ENCODE data around the gene SULT1A1.
"Not testable (repeated sequence)": the region's sequence is repeated elsewhere in the genome, so short reads cannot be mapped to it uniquely, and the experiment has no call there.

The SULT1A1 gene

GRCh38 chr16:28580726-28581315 lies 29.0 kb downstream of the SULT1A1 start:
- TF ChIP-seq POLR2A (IDR thresholded peaks at IDR 0.05; ENCODE audit: low read depth, low read length) = no peak
- FAIRE-seq = no peak
- no peak for DNase-seq (ENCODE audit: insufficient read length, low spot score)

DNA sequence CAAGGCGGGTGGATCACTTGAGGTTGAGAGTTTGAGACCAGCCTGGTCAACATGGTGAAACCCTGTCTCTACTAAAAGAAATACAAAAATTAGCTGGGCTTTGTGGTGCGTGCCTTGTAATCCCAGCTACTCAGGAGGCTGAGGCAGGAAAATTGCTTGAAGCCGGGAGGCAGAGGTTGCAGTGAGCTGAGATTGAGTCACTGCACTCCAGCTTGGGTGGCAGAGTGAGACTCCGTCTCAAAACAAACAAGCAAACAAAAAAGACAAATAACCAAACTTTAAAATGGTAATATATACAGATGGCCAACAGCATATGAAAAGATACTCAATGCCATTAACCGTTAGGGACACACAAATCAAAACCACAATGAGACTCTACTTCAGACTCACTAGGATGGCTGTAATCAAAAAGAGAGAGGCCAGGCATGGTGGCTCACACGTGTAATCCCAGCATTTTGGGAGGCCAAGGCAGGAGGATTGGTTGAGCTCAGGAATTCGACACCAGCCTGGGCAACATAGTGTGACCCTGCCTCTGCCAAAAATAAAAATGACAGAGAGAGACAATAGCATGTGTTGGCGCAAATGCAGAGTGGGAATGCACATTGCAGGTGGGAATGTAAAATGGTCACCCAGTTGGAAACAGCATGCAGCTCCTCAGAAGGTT lies 34.3 kb downstream of the SULT1A1 start:
- no peak for TF ChIP-seq POLR2A (IDR thresholded peaks at IDR 0.05; ENCODE audit: low read depth, low read length)
- FAIRE-seq (no peak), DNase-seq (ENCODE audit: insufficient read length, low spot score) (no peak)

DNA sequence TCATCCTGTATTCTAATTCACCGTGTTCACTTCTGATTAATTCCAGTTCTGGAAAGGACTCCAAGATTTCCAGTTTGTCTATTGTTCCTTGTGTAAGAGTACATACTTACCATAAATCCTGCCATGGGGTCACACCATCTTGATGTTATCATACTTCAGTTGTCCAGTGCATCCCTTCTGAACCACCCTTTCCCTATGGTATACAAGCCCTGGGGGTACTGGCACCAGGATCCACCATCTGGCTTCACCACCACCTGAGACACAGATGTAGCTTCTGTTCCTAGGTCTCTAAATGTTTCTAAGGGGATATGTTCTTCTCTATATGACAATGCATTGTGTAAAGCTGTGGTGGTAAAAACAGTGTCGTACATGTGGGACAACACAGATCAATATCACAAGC lies 34.9 kb downstream of the SULT1A1 start:
- DNase-seq (ENCODE audit: insufficient read length, low spot score) (no peak), FAIRE-seq (no peak)
- no peak for TF ChIP-seq POLR2A (IDR thresholded peaks at IDR 0.05; ENCODE audit: low read depth, low read length)

DNA sequence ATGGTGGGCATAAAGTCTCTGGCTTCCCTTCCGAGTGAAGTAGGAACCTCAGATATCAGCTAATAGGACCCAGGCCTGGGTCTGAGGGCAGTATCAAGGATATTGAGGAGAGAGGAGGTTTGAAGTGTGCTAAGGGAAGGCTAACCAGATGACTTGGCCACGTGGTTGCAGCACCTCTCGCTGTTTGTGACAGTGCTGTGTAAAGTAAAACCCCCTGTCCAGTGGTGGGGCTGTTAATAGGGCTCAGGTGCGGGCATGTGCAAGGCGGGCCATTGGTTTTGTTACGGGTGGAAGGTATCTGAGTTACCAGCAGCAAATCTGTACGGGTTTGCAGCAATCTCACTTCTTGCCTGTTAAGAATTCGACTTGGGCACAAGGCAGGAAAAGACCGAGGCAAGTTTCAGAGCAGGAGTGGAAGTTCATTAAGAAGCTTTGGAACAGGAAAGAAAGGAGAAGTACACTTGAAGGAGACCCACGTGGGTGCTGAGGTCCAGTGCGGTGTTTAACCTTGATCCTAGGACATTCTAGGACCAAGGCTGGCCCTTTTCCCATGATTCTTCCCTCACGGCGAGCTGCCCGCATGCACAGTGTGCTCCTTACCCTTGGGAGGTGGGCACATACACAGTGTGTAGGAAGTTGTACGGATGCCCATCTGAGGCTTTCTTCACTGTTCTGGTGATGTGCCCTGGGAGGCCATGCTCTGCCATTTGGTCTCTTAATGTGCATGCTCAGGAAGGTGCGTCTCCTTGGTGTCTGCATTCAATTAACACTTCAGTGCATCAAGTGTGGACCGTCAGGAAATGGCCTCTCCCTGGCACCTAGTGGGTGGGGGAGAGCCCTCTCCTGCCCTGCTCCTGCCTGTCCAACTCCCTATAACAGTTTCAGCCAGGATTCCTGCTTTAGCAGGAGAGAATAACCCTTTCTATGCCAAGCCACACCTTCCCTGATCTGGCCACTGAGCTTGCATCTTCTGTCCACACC lies 35.8 kb downstream of the SULT1A1 start:
- no peak for DNase-seq (ENCODE audit: insufficient read length, low spot score)
- FAIRE-seq = no peak
- no peak for TF ChIP-seq POLR2A (IDR thresholded peaks at IDR 0.05; ENCODE audit: low read depth, low read length)

DNA sequence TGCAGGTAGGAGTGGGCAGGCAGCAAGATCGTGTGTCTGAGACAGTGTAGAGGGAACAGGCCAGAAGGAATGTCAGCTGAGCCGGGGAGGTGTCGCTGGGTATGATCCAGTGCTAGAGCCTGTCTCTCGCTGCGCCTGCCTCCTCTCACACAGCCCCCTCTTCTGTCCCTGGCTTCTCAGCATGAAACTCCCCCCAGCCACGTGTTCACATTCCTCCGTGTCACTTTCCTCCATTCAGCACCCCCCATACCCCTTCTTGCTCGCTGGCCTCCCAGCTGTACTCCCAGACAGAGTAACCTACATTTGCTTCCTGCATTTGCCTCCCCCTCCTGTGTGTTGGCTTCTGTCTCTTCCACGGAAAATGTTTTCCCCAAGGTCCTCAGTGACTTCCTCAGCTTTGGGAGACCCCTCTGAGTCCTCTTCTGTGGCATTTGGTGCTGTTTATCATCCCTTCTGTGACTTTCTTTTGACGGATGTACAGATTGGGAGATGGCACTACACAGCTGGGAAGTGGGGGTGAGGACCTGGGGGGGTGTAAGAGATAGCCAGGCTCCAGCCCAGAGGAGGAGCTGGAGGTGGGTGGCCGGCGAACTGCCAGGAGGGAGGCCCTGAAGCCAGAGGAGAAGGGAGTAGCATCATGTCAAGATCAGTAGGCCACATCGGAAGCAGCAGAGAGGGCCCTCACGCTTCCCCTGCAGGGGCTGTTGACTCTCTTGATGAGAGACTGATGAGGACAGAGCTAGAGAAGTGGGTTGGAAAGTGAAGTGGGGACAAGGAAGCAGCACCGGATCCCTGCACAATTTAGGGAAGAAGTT lies 36.9 kb downstream of the SULT1A1 start:
- DNase-seq (ENCODE audit: insufficient read length, low spot score) = no peak
- no peak for TF ChIP-seq POLR2A (IDR thresholded peaks at IDR 0.05; ENCODE audit: low read depth, low read length)
- FAIRE-seq = no peak

- no peak for TF ChIP-seq POLR2A (IDR thresholded peaks at IDR 0.05; ENCODE audit: low read depth, low read length)
- DNase-seq (ENCODE audit: insufficient read length, low spot score) = no peak
- FAIRE-seq = no peak
Measured at GRCh38 chr16:28569968-28570752, 39.7 kb downstream of the SULT1A1 start.

GRCh38 chr16:28569021-28569420 lies 40.8 kb downstream of the SULT1A1 start:
- no peak for TF ChIP-seq POLR2A (IDR thresholded peaks at IDR 0.05; ENCODE audit: low read depth, low read length)
- FAIRE-seq (no peak), DNase-seq (ENCODE audit: insufficient read length, low spot score) (no peak)

- no peak for DNase-seq (ENCODE audit: insufficient read length, low spot score)
- FAIRE-seq = no peak
- no peak for TF ChIP-seq POLR2A (IDR thresholded peaks at IDR 0.05; ENCODE audit: low read depth, low read length)
Measured at GRCh38 chr16:28567292-28567691, 42.6 kb downstream of the SULT1A1 start.

GRCh38 chr16:28566233-28566925 lies 43.5 kb downstream of the SULT1A1 start:
- not testable (repeated sequence) for FAIRE-seq; DNase-seq (ENCODE audit: insufficient read length, low spot score)

DNA sequence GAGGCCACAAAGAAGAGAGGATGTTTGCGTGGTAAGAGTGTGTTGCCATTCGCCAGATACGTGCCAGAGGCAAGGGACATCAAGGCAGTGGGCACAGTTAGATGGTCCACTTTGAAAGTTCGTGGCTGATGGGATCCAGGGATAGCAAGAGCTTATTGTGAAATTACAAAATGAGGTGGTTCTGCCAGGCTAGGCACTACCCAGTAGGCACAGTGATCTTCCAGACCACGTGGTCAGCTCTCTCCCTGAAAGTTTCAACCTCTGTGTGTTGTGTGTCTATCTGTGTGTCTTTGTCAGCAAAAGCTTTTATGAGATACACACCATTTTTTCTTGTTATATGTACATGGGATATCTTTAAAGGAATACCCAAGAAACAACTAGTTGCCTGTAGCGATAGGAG lies 46.6 kb downstream of the SULT1A1 start:
- FAIRE-seq (no peak), DNase-seq (ENCODE audit: insufficient read length, low spot score) (no peak)
- TF ChIP-seq POLR2A (IDR thresholded peaks at IDR 0.05; ENCODE audit: low read depth, low read length) = no peak

DNA sequence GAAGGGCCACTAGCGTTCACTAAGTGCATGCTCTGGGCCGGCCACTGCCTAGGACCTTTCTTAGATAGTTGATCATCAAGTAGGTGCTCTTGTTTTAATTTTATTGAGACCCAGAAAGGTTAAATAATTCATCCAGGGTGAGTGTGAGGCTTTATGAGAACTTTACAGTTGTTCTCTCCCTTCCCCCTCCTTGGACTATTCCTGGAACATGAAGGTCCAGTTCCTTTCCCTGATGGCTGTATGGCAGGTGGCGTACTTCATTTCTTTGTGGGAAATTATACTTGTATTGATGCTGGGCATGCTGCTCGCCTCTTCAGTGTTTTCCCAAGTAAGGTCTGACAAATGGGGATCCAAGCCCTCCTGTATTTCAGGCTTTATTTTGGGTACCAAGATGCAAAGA lies 47.6 kb downstream of the SULT1A1 start:
- no peak for DNase-seq (ENCODE audit: insufficient read length, low spot score)
- no peak for TF ChIP-seq POLR2A (IDR thresholded peaks at IDR 0.05; ENCODE audit: low read depth, low read length)
- no peak for FAIRE-seq

DNA sequence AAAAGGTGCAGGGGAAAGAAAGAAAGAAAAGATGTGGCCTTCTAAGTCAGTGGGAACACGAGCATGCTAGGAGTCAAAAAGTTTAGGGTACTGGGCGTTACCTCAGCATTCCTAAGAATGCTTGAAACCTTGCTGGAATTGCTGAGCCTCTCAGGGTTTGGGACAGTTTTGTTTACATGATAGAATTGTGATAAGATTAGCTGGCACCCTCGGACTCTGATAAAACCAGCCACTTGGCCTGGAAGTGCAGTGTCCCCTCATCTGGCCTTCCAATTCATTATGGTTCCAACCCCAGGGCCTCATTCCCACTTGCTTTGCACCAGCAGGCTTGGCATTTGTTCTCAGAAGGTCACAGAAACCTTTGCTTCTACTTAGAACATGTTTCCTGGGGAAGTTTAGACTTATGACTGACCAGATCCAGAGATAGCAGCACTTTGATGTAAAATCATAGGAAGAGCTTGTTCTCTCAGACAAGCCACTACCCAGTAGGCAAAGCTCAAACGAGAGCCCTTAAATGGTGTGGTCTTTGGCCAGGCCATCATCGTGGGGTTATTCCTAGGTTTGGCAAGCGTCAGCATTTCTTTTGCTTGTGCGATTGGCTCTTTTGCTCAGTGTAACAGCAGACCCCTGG lies 48.2 kb downstream of the SULT1A1 start:
- no peak for DNase-seq (ENCODE audit: insufficient read length, low spot score)
- no peak for FAIRE-seq
- no peak for TF ChIP-seq POLR2A (IDR thresholded peaks at IDR 0.05; ENCODE audit: low read depth, low read length)

Data from H54 (cell line).